COLO668 (cell line): Measurements from ENCODE around the gene PAK6.

Experiments
- DNase-seq: peaks from one replicate; lab custom pipeline; 2025; ENCODE audit not compliant: unreplicated experiment; lab: John Stamatoyannopoulos, UW

Gene PAK6

DNA sequence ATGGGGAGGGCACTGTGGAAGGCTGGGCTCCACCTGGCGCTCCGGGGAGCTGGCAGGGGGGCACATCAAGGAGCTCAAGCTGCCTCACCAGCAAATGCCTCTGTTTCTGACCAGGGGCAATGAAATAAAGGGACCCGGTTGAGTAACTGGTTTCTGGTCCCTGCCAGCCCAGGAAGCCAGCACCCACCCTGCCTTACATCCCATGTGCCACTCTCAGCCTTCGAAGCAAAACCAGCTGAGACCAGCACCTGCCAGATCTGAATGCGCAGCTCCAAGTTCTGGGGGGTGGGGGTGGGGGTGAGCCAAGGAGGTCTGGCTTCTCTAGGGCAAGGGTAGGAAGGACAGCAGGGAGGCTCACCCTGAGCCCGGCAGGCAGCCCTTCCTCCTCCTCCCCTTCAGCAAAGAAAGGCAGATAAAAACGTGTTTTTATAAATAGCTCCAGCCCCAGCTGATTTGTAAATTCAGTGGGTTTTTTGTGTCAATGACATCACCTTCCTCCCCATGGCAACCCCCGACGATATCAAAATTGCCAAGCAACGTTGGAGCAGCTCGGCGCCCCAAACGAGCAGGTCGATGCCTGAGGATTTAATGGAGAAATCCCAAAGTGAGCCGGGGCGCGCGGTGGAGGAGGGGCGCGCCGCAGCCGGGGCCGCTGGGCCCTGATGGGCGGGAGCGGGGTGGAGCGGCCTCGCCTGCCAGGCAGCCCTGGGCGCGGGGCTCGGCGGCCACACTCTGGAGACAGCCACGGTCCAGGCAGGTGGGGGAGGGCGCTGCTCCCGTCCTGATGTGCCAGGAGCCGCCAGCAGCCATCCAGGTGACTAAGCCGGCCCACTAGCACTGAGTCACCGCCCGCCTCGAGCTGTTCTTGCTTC, at the start of gene PAK6:
PAK6 (plus strand) TSS at position 532 of the 872 bp plus-strand sequence. CDS start 25,723 bp downstream, outside the sequence.
- DNase-seq: peak; percentile 85

DNA sequence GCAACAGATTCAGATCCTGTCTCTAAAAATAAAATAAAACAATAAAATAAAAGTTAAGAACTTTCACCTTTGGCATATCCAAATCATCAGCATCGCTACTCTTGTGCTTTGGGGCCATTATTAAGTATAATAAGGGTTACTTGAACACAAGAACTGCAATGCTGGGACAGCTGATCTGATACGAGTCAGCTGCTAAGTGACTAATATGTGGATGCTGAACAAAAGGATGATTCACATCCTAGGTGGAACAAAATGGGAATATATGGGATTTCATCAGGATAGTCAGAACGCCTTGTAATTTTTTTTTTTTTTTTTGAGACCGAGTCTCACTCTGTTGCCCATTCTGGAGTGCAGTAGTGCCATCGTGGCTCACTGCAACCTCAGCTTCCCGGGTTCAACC, 48.3 kb upstream of the PAK6 start:
- DNase-seq: no peak

- no peak for DNase-seq
These were observed 45.9 kb upstream of the PAK6 start for GRCh38 chr15:40192942-40193341.

DNA sequence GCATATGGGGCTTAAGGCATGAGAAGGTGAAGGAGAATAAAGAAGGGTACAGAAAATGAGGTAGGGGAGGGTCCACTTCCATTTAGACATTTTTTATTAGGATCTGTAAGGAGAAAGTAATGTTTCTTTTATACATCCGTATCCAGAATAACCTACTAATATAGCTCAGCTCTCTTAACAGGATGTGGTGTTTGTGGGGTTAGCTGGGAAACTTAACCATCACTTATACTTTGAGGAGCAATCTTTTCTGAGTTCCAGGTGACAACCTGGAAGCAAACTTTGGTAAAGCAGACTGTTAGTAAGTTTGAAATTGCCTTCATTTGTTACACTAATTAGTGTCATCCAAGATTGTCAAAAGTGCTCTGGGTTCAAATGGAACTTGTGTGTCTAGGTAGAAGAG, 41.4 kb upstream of the PAK6 start:
- DNase-seq: no peak

- no peak for DNase-seq
These were observed 40.3 kb upstream of the PAK6 start for GRCh38 chr15:40198355-40199085.

DNA sequence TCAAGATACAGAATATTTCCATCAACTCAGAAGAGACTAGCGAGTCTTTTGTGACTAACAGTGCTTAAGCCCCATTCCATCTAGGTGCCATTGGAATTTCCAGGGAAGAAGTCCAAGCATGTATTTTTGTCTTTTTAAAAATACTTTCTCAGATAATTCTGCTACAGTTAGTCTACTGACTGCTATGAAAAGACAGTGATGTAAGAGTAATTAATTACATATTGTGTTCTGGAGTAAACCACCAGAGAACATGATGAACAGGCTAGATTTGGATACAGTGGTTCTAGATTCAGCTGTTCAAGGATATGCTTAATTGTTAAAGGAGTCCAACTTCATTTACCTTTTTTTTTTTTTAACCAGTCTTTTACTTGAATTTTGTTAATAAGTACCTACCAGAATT, 34.8 kb upstream of the PAK6 start:
- DNase-seq: no peak

DNA sequence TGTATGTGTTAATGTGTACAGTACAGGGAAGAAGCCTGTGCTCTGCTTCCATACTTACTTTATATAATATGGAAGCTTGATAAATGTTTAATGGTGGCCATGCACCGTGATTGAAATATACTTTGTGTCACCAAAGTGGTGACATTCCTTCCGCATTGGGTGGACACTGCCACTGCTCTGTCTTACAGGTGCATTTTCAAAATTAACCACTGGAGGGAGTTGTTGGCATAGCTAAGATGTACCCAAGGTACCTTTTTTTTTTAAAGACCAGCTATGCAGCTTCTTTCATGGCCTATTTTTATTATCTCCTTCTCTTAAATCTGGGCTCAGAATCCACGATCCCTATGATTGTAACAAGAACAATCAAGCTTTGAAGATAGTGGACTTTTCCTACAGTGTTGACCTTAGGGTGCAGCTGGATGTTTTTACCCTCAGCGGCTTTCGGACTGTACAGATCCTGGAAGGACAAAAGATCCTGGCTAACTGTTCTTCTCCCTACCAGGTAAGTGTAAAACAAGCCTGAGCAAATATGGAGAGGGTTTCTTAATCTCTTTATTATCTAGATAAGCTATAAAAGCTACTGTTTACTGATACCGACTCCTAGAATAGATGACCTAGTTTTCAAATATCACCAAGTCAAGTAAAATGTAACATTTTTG, 21.6 kb upstream of the PAK6 start:
- peak; percentile 31 for DNase-seq

DNA sequence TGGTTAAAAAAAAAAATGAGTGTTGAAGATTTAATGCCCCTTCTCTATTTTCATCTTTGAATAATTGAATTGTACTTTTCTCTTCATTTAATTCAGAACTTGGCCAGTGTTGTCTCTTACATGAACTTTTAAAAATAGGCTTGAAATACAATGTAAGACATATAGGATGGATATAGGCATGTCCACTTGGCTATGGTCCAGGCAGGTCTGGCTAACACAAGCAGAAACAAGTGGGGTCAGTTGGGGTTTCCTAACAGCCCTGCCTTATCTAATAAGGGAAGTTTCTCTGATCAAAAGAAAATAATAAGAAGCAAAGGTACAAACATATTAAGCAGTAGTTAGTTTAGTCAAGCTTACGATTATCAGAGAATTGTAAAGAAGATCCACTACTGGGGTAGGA, 19.1 kb upstream of the PAK6 start:
- DNase-seq: no peak

DNA sequence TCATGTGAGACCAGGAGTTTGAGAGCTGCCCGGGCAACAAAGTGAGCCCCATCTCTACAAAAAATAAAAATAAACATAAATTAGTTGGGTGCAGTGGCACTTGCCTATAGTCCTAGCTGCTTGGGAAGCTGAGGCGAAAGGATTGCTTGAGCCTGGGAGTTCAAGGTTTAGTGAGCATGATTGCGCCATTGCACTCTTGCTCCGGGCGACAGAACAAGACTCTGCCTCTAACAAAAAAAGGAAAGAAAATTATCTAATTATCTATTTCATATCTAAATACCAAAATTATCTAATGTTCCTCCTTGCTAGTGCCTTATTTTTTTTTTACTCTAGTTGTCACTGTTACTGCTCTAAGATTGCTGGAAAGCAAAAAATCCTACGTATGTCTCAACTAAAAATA, 16.7 kb upstream of the PAK6 start:
- DNase-seq: no peak

DNA sequence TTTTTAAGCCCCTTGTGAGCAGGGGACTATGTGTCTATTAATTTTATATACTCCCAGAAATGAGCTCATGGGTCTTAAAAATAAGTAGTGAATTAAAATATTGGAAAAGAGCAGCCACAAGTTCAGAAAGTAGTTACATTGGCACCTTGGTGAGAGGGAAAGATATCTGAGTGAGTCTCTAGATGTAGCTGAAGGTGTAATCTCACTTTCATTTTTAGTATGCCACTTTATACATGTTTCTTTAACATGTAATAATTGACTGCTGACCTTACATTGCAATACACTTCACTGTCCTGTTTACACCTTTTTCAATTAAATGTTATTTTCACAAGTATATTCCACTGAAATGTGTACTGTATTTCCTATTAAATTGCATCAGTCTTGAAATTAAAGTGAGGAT, 12.1 kb upstream of the PAK6 start:
- DNase-seq: no peak

GRCh38 chr15:40229316-40229715, 9.5 kb upstream of the PAK6 start:
- no peak for DNase-seq

GRCh38 chr15:40229956-40230355, 8.9 kb upstream of the PAK6 start:
- no peak for DNase-seq

GRCh38 chr15:40232625-40233070, 6.2 kb upstream of the PAK6 start:
- no peak for DNase-seq

DNA sequence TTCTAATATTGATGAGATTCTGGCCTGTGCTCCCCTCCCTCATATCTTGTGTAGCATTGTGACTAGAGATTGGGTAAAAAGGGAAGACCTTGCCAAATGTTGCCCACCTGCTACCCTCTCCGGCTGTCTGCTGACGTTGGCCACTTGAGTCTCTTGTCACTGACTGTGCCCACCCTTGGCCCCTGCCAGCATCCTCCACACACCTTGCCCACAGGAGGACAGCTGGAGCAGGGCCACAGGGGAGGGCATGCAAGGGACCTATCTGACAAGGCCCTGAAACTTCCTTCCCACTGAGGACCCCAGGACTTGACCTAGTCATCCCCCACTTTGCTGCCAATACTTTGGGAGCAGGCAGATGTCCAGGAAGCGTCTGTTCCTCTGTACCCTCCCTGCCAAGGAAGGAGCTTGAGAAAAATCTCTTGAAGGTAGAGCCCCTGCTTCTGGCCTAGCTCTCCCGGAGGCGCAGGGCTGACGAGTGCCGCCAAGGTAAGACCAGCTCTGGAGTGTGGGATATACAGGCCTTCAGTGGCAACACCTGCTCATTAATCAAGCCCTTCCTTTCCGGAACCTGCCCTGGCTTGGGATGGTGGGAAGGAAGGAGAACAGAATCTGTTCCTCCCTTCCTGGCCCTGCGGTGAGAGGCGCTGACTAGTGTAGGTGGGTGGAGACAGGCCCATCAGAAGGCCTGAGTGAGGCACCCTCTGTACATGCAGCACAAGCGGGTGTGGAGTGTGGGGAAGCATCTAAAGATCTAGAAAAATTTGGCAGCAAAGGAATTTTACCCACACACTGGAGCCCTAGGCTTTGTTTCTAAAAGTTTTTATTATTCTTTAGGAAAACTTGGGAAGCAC, 4.9 kb upstream of the PAK6 start:
- no peak for DNase-seq

- no peak for DNase-seq
These were observed 4.1 kb upstream of the PAK6 start for GRCh38 chr15:40234783-40235182.

DNA sequence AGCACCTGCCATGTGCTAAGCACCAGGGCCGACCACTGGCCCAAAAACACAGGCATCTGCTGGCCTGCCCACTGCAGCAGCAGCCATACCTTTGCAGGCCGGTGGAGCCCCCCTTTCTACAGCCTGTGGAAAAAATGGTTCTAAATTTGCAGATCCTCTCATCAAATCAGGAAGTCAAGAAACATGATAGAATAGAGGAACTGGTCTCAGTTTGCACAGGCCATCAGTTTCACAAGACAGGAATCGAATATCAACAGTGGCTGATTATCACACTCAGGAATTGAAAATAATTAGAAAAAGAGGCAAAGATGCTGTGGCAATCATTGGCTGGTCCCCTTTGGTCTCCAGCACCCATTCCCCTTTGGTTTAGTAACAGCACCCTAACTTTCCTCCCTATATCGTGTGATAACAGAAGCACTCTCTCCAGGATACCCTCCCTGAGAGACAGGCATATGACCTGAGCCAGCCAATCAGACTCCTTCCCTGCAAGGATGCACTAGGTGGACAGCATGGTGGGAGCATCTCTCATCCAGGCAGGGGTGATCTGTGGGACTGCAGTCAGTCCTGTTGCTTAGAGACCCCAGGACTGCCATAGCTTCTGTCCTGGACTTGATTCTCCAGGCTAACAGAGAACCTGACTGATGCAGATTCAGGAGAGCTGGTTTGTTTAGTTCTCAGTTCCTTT, 3.5 kb upstream of the PAK6 start:
- no peak for DNase-seq

DNA sequence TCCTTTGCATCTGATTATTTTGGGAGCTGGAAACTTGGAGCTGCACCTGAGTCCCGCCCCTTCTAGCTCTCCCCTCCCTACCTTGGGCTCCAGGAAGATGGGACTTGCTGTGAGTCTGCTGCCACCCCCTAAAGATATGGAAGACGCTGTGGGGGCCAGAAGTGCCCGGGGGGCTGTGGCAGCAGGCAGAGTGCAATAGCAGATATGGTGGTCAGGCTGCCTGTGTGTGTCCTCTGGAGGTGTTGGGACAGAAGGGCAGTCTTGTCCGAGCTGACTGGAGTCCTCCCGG, 485 bp downstream of the PAK6 start:
- no peak for DNase-seq

- no peak for DNase-seq
These were observed 1.1 kb downstream of the PAK6 start for GRCh38 chr15:40239693-40240618.

DNA sequence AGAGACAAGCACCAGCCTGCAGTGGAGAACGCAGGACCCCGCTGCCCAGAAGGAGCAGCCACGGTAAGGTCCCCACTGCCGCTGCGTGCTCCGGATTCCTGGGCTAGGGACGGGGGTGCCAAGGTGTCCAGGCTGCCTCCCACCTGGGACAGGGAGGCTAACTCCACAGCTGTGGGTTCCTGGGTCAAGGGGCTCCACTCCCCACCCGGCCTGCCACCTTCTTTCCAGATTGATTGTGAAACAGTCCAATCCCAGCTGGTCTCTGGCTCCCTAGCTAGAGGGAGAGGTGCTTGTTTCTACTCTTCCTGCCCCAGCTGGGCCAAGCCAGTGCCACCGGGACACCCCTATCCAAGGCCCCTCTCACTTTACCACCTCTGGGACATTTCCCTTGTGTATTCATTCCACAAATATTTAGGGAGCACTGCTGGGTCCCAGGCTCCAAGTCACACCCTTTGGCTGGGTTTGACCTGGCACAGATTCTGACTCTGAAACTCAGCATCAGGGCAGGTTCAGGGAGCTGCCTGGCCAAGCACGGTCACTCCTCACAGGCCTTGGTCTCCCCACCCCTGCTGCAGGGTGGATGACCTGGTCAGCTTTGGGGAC, 1.9 kb downstream of the PAK6 start:
- no peak for DNase-seq
